OCI-LY3 (cell line): ENCODE measurements around the gene BEST1.
"Not testable (repeated sequence)": the region's sequence is repeated elsewhere in the genome, so short reads cannot be mapped to it uniquely, and the experiment has no call there.

Experiments
- H2AFZ ChIP-seq: fragments of 200-600, 300-600 bp; shearing (Covaris generic); 2 replicates; pipeline ENCODE4 v1.6.0; 2014; ENCODE audit warnings: antibody characterized with exemption, low read depth, low read length
- H3K27ac ChIP-seq: fragments of 200-600, 300-600 bp; sonication (generic); 2 replicates; pipeline ENCODE4 v1.5.1; 2014; ENCODE audit warnings: mild to moderate bottlenecking, low read length, moderate library complexity, mixed read lengths
- H3K27me3 ChIP-seq: fragments of 200-600, 300-600 bp; sonication (generic); 2 replicates; pipeline ENCODE4 v1.6.1; 2014; ENCODE audit warnings: low read depth, low read length, mixed read lengths
- H3K36me3 ChIP-seq: fragments of 200-600, 300-600 bp; sonication (generic); replicated peaks from 2 replicates; pipeline ENCODE3; 2014; ENCODE audit warnings: low read depth, low read length, mixed read lengths
- H3K4me1 ChIP-seq: fragments of 300-600, 200-600 bp; sonication (generic); 2 replicates; pipeline ENCODE4 v1.6.1; 2014; ENCODE audit warnings: low read length, mixed read lengths
- H3K4me2 ChIP-seq: fragments of 200-600, 300-600 bp; sonication (generic); 2 replicates; pipeline ENCODE4 v1.6.1; 2014; ENCODE audit warnings: low read length, mixed read lengths
- H3K4me3 ChIP-seq: fragments of 300-600, 200-600 bp; sonication (generic); 2 replicates; pipeline ENCODE4 v1.5.1; 2014; ENCODE audit warnings: antibody characterized with exemption, mild to moderate bottlenecking, low read length, moderate library complexity
- H3K79me2 ChIP-seq: fragments of 300-600, 200-600 bp; shearing (Covaris generic); 2 replicates; pipeline ENCODE4 v1.6.1; 2014; ENCODE audit warnings: mild to moderate bottlenecking, low read length, mixed read lengths
- H3K9ac ChIP-seq: fragments of 300-600, 200-600 bp; shearing (Covaris generic); 2 replicates; pipeline ENCODE4 v1.6.0; 2014; ENCODE audit warnings: mild to moderate bottlenecking, low read length, moderate library complexity
- H3K9me3 ChIP-seq: fragments of 200-600, 300-600 bp; shearing (Covaris generic); 2 replicates; pipeline ENCODE4 v1.6.1; 2014; ENCODE audit warnings: low read length, mixed read lengths; ENCODE audit not compliant: insufficient read depth
- H4K20me1 ChIP-seq: fragments of 200-600, 300-600 bp; sonication (generic); 2 replicates; pipeline ENCODE4 v1.6.1; 2016; ENCODE audit warnings: low read length, mixed read lengths; ENCODE audit not compliant: insufficient read depth
- EZH2phosphoT487 ChIP-seq: fragments of 200-600 bp; shearing (Covaris generic); IDR thresholded peaks from 2 replicates; pipeline ENCODE4 v1.6.1; 2018; ENCODE audit warnings: antibody characterized with exemption, mixed run types, low read depth
- TF ChIP-seq, protein P1 (sequence below): fragments of 200-600, 300-600 bp; sonication (generic); IDR thresholded peaks from 2 replicates; pipeline ENCODE4 v1.5.1; 2014; ENCODE audit warnings: antibody characterized with exemption, low read length, low read depth

Gene BEST1

DNA sequence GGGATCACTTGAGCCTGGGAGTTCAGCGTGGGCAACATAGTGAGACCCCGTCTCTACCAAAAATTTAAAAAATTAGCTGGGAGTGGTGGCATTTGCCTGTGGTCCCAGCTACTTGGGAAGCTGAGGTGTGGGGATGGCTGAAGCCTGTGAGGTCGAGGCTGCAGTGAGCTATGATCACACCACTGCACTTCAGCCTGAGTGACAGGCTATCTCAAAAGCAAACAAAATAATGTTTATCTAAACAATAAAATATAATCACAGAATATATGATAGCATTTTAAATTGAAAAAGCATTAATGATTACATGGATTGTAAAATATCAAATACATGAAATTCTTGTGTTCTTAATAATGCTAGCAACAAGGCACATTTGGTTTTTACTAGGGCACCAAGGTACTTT is 2.7 kb downstream of the BEST1 start:
- Histone ChIP-seq H3K9me3 (no peaks in the 10 kb centered on the region), H3K9ac (no peak overlapping the region)

DNA sequence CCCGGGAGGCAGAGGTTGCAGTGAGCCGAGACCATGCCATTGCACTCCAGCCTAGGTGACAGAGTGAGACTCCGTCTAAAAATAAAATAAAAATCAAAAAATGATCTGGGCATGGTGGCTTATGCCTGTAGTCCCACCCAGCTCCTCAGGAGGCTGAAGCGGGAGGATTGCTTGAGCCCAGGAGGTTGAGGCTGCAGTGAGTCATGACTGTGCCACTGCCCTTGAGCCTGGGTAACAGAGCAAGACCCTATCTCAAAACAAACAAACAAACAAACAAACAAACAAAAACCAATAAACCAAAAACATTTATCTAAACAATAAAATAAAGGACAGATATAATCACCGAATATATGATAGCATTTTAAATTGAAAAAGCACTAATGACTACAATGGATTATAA is 3.5 kb downstream of the BEST1 start:
- H3K4me2 ChIP-seq, H3K4me3 ChIP-seq, H3K4me1 ChIP-seq, H3K27me3 ChIP-seq, H3K79me2 ChIP-seq, H4K20me1 ChIP-seq, H3K27ac ChIP-seq, H3K9ac ChIP-seq, H2AFZ ChIP-seq, H3K9me3 ChIP-seq, H3K36me3 ChIP-seq: not testable (repeated sequence)

More for the DNA sequence above, 2.7 kb downstream of the BEST1 start:
- H3K4me3 ChIP-seq, result no peak overlapping the region
- H3K4me2 ChIP-seq, result no peak overlapping the region
- H3K4me1 ChIP-seq, result peaks cover 6% of the 10 kb centered on the region; the same call in 1 of the 2 replicates
- no peak overlapping the region for H3K27ac ChIP-seq
- no peaks in the 10 kb centered on the region for H3K27me3 ChIP-seq
- TF ChIP-seq EZH2phosphoT487, result no peak
- TF ChIP-seq, protein P1, sequence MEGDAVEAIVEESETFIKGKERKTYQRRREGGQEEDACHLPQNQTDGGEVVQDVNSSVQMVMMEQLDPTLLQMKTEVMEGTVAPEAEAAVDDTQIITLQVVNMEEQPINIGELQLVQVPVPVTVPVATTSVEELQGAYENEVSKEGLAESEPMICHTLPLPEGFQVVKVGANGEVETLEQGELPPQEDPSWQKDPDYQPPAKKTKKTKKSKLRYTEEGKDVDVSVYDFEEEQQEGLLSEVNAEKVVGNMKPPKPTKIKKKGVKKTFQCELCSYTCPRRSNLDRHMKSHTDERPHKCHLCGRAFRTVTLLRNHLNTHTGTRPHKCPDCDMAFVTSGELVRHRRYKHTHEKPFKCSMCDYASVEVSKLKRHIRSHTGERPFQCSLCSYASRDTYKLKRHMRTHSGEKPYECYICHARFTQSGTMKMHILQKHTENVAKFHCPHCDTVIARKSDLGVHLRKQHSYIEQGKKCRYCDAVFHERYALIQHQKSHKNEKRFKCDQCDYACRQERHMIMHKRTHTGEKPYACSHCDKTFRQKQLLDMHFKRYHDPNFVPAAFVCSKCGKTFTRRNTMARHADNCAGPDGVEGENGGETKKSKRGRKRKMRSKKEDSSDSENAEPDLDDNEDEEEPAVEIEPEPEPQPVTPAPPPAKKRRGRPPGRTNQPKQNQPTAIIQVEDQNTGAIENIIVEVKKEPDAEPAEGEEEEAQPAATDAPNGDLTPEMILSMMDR, result no peak
- H4K20me1 ChIP-seq, result no peaks in the 10 kb centered on the region
- no peaks in the 10 kb centered on the region for H3K36me3 ChIP-seq
- no peaks in the 10 kb centered on the region for H3K79me2 ChIP-seq
- H2AFZ ChIP-seq, result no peak overlapping the region

DNA sequence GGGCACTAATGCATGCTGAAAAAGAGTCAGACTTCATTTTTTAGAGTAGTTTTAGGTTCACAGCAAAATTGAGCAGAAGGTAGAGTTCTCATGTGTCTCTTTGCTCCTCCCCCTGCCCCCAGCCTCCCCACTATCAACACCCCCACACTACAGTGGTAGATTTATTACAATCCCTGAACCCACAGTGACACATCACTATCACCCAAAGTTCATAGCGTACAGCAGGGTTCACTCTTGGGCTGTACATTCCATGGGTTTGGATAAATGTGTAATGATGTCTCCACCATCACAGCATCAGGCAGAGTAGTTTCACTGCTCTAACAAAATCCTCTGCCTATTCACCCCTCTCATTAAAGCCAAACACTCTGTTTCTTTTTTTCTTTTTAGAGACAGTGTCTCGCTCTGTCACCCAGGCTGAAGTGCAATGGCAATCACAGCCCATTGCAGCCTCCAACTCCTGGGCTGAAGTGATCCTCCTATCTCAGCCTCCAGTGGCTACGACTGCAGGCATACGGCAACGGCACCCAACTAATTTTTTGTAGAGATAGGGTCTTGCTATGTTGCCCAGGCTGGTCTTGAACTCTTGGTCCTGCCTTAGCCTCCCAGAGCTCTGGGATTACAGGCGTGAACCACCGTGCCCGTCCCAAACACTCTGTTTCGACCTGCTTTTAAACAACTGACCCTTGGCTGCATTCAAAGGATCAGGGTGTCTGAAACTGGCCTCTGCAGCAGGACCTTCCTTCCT is 4.1 kb downstream of the BEST1 start:
- H3K27ac ChIP-seq, result no peak overlapping the region
- no peak for TF ChIP-seq EZH2phosphoT487
- TF ChIP-seq, protein P1, result no peak
- peaks cover 6% of the 10 kb centered on the region; the same call in 1 of the 2 replicates for H3K4me1 ChIP-seq
- no peaks in the 10 kb centered on the region for H3K79me2 ChIP-seq
- no peak overlapping the region for H3K4me3 ChIP-seq
- no peaks in the 10 kb centered on the region for H3K36me3 ChIP-seq
- H4K20me1 ChIP-seq, result no peaks in the 10 kb centered on the region
- H3K9ac ChIP-seq, result no peak overlapping the region
- no peaks in the 10 kb centered on the region for H3K9me3 ChIP-seq
- H3K27me3 ChIP-seq, result no peaks in the 10 kb centered on the region
- no peak overlapping the region for H3K4me2 ChIP-seq
- H2AFZ ChIP-seq, result no peak overlapping the region

DNA sequence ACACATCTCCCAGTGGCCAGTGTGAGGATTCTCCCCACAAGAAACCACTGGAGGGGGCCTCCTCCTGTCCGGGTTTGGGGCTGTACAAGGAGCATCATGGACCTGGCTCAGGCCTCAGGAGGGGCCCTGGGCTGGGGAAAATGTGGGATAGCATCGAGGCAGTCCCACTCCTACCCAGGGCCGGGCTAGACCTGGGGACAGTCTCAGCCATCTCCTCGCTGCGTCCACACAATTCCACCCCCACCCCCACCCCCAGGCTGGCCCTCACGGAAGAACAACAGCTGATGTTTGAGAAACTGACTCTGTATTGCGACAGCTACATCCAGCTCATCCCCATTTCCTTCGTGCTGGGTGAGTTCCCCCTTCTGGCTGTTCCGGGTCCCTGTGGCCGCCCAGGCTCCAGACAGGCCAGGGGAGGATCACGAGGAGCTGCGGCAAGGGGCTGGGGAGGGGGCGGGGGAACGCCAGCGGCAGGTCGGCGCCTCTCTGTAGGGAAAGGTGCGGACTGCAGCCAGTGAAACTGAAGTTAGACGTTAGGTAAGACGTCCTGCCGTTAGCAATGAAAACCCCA is 4.8 kb downstream of the BEST1 start:
- no peak overlapping the region for H3K4me2 ChIP-seq
- no peaks in the 10 kb centered on the region for H4K20me1 ChIP-seq
- no peaks in the 10 kb centered on the region for H3K9me3 ChIP-seq
- H3K27ac ChIP-seq, result no peak overlapping the region
- peaks cover under 1% of the 10 kb centered on the region; the same call in 1 of the 2 replicates for H3K4me1 ChIP-seq
- no peak overlapping the region for H2AFZ ChIP-seq
- no peaks in the 10 kb centered on the region for H3K36me3 ChIP-seq
- TF ChIP-seq, protein P1, result no peak
- no peak for TF ChIP-seq EZH2phosphoT487
- no peak overlapping the region for H3K9ac ChIP-seq
- no peaks in the 10 kb centered on the region for H3K79me2 ChIP-seq
- H3K4me3 ChIP-seq, result no peak overlapping the region
- H3K27me3 ChIP-seq, result no peaks in the 10 kb centered on the region
